Measurements from ENCODE around the gene SLC7A5.
"Not testable (repeated sequence)": the region's sequence is repeated elsewhere in the genome, so short reads cannot be mapped to it uniquely, and the experiment has no call there.

The SLC7A5 gene

DNA sequence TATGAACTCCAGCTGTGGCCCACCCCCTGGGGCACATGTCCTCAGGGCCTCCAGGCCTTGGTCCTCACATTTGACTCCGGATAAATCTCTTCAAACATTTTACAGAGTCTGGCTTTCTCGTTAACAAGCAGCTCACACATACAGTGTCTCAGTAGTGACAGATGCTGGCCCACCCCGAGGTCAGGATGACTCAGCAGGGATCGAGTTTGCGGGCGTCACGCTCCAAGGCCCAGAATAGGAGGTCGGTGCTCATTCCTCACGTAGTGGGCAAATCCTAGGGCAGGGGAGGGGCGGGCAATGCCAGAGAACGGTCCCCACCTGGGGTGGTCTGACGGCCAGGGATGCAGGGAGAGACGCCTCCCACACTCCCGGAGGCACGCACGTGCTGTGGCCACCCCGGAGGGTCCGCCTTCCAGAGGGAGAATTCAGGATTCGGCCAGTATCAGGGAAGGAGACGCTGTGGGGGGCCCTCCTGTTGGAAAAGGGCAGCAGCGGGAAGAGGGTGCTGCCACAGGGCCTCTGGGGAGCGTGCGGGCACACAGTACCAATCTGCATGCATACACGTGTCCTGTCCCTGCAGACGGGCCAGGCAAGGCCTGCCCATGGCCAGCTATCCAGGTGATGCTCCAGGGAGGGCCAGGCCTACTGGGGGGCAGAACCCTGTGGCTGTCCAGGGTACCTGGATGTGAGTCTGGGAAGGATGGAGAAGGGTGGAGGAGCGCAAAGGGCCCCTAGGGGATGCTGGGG, 8.6 kb downstream of the SLC7A5 start:
- DNase-seq: peak; percentile 88

DNA sequence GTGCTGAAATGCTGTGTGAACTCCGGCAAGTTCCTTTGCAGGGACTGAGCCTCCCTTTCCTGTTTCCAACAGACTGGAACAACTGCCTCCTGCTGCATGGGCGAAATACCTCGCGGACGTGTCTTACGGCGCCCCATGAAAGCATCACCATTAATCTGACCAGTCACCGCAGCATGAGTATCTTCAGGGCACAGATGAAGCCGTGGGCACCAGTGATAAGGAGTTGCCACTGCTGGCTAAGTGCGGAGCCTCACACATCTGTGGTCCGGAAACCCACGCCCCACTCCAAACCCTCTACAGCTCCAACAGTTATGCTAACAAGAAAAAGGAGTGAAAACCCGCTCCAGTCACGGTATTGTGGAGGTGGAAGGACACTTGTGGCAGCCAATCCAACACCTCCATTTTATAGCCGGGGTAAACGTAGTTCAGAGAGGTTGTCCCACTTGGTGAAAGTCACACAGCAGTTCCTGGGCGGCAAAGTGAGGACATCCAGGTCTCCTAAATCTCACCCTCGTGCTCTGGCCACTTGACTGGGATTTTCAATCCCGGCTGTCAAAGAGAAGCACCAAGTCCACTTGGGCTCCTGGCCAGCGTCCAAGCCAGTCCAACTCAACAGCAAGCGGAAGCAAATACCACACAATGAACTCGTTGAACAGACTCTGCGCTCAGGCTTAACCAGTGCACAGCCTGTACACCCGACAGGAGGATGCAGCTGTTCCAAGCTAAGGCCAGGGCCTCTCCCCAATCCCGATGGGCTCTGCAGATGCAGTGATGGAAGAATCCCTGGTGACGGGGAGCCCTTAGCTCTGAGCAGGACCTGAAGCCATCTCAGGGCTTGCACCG, 10.9 kb downstream of the SLC7A5 start:
- not testable (repeated sequence) for DNase-seq

DNA sequence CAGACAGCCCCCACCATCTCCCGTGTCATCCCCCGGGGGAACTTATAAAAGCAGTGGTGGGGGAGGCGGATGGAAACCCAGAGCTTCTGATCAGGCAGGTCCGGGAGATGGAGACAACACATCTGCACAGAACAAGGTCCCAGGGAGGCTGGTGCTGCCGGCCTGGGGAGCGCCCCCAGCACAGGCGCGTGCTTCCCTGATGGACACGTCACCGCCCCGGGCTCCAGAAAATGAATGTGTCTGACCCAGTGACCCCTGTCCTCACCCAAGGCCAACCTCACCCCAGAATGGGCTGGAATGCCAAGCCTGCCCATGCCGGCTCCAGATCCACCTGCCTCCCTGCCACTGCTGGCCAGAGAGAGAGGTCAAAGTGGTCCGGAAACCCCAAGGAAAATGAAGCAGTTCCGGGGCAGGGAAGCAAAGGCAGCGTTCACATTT, 12.5 kb downstream of the SLC7A5 start:
- peak; percentile 32 for DNase-seq

DNA sequence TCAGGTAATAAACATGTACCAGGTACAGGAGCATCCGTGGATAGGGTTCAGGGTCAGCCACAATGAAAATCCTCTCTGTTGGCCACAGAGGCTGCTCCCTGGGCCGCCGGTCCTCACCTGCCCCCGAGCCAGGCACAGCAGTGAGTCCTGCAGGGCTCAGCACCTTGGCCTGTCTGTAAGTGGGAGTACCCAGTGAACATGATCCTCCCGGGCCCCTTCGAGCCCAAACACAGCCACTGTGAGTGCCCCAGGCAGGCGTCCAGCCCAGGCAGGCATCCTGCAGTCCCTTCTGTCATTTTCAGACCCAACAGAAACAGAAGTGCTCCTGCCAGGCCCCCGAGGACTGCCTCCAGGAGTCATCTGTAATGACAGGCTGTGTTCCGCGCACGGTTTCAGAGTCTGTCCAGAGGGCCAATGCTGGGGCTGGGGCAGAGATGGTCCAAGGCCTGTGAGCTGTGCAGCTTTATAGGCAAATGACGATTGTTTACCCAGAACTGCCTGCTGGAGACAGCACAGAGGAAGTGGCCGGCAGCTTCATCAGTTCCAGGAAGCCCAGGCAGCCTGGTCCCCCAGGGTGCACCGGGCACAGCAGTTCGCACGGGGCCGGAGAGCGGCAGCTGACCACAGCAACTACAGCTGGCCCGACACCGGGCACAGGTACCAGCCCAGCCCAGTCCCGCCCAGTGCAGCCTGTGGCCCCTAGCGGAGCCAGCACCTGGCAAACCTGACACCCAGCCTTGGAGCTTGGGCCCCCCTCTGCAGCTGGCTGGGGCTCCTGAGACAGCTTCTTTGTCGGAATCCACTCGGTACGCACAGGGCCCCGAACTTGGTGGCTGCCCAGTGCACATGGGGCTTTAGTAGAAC, 13.2 kb downstream of the SLC7A5 start:
- DNase-seq: peak; percentile 68

DNA sequence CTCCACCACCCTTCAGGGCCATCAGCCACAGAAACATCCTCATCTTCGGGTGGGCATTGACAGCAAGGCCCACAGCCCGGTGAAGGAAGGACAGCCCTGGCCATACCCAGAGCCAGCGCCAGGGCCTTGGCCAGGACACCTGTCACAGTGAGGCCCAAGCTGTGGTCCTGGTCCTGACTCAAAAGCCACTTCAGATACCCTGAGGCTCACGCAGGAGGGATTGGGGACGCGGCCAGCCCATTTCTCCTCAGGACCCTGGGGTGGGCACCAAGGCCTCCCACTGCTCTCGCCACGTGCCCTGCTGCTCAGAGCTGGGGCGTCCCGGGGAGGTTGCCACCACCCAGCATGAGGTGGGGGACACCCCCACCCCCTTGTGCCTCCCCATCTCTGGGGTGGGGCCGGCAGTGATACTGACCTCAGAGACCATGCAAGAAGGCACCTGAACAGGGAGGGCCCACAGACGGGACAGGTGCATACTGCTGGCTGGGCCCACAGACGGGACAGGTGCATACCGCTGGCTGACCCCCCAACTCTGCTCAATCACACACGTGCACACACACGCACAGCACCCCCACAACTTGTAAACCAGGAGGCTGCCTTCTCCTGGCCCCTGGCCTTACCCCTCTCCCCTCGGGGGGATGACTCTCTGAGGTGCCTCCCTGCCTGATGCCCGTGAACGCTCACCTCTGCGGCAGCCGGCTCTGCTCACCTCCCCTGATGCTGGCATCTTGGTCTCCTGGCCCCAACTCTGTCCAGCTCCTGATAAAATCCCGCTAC, 14.2 kb downstream of the SLC7A5 start:
- no peak for DNase-seq

DNA sequence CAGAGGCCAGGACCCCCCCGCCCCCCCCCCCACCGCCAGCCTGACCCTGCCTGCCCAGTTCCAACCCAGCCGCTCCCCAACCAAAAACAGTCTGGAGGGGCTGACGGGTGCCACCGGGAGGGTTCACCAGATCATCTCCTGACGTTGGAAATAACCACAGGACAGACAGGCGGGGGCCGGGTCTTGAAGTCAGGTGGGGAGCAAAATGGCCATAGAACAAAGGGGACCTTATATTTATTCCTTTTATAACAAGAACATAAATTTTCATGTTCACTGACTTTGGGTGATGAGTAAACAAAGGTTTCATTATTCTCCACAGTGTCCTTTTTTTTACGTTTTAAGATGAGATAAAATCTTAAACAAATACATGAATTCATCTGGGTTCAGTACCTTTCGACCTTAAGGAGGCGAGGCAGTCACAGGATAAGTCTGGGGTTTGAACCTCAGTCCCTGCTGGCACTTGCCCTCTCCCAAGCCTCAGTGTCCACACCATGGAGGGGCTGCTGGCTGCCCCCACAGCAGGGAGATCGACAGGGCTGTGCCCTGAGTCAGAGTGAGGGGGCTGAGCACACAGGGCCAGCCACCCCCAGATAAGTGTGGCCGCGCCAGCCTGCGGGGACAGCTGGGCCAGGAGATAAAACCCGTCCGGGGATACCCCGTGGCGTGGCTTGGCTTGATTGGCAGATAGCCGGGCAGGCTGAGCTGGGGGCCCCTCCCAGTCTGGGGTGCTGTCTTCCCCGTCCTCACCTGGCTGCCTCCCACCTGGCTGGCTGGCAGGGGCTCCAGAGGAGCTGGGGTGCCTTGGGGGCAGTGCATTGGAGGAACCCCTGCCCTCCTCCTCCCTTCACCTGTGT, 15.0 kb downstream of the SLC7A5 start:
- DNase-seq: no peak

DNA sequence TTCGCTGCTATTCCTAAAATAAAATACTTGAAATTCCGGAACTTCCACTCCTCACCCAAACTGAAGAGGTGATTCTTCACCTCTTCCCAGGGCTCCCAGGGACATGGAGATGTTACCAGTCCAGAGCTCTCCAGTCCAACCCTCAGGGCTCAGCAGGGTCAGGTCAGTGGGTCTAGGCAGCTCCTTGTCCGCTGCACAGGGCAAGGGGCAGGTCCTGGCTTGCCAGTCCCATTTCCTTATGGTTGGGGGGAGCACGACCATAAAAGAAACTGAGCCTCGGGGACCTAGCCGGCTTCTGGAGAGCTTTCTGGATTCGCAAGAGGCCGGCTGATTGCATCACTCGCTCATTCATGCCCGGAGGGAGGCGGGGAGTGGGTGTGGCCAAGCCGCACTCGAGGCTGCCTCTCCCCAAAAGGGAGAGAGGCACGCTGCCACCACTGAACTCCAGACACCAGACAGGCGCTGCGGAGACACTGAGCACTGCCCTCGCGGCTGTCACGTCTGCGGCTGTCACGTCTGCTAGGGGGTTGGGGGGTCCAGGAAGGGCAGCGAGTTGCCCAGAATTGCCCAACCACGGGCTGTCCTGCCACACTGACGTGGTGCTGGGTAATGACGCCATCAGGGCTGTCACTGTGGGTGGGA, 15.8 kb downstream of the SLC7A5 start:
- DNase-seq: peak; percentile 95

DNA sequence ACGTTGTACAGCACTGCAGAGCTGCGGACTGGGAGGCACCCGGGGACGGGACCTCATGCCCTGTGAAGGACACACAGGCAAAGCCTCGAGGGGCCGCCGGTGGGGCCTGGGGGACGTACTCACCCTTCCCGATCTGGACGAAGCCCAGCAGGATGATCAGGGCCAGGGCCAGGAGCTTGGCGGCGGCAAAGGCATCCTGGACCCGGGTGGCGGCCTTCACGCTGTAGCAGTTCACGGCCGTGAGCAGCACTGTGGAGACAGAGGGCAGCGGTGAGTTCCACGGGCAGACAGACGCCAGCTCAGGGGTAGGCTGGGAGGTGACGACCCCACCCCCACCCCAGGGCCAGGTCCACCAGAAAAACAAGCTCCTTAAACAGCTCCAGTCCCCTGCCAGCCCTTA, 17.7 kb downstream of the SLC7A5 start:
- no peak for DNase-seq

DNA sequence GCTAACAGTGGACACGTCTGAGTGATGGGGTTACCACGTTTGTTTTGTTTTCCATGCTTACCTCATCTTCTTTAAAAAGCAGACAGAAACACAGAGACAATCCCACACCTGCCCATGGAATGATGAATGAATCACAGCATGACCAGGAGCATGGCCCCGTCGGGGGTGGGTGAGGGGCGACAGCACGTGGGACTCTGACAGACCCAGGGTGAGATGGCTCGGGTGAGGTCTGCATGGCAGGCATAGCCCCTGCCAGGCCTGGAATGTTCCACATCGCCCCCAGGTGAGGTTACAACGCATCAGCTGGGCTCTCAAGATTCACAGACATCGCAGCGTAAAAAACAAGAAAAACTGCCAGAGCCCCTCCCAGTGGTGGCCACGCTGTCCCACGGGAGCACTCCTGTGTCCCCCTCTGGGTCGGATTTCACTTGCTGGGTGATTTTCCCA, 18.1 kb downstream of the SLC7A5 start:
- DNase-seq: no peak

DNA sequence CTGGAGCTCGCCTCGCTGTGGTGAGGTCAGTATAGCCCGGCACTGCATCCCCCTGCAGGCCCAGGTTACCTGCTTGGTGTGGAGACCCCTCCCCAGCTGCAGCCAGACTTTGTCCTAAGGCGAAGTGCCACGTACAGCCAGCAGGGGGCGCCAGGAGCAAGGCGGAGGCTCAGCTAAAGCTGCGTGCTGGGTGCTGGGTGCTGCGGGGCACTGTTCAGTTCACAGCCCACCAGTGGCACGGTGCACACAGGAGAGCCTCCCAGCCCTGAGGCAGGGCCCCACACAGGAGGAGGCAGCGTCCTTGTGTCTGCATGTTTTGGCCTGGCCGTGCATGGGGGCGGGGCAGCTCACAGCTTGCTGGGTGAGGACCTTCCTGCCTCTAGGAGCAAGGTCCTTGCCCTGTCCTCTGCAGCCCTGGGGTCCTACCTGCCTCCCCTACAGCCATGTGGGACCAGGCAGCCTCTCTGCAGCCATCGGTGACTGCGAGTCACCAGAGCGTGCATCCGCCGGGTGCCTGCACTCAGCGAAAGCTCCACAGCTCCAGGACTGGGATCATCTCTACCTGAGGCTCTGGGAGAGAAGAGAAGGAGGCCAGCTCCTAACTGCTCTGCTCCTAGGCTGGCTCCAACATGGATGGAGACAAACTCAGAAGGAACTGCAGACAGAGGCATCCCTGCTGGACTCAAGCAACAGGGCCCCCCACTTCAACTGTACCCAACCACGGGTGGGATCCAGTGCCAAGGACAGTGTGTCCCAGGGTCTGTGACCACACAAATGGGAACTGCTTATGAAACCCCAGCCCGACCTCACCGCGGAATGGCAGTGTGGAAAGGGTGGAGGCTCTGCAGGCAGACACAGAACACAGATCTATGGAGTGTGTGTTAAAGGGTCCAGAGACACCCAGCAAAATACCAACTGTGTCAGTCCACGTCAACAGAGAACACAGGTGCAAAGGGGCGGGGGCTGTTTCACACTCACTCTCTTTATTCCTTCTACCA, 19.0 kb downstream of the SLC7A5 start:
- peak; percentile 50 for DNase-seq

DNA sequence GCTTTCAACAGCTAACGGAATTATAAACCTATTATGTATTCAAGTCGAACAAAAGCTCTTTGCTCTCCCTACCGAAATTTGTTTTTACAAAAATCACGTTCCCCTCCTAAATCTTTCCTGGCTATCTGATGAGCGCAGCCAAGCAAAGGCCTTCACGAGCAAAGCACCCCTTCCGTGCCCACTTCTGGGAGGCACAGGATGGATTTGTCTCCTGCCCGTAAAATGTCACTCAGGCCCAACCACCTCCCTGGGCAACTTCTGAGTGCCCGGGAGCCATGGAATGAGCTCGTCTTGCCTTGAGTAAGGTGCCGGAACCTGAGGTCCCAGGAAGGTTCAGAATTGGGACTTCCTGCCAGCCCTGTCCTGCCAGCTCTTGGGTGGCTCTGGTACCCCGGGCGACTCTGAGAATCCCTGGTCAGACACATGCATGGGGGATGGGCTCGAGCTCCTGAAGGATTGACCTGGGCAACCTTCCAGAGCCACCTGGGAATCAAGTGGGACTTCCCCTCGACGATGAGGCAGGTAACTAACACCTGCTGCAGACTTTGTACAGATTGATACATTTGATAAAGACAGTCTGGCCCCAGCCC, 19.8 kb downstream of the SLC7A5 start:
- DNase-seq: no peak

DNA sequence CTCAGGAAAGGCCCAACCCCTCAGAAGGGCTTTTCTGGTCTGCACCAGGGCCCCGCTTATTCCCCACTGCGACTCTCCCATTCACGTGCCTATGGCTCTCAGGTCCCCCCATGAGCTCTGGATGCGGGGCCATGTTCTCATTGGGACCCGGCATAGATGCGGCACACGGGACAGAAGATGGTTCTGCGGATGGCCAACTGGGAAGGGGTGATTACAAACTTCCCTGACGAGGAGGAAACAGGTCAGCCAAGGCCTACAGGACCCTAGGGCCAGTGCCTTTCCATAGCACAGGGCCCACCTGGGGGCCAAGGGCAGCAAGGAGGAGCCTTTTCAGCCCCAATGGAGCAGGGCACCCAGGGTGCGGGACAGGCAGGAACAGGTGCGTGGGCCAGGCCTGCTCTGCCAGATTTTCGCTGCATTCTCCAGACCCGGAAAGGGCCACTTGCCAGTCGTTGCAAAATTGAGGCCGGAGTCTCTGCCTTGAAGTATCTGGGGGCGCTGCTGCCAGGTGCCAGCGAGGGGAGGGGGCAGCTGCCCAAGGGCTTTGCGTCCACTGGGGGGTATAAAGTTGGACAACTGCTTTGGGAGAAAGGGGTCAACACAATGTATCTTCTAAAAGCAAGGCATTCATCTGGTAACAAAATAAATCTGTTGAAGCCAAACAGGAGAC, 20.5 kb downstream of the SLC7A5 start:
- DNase-seq: no peak

DNA sequence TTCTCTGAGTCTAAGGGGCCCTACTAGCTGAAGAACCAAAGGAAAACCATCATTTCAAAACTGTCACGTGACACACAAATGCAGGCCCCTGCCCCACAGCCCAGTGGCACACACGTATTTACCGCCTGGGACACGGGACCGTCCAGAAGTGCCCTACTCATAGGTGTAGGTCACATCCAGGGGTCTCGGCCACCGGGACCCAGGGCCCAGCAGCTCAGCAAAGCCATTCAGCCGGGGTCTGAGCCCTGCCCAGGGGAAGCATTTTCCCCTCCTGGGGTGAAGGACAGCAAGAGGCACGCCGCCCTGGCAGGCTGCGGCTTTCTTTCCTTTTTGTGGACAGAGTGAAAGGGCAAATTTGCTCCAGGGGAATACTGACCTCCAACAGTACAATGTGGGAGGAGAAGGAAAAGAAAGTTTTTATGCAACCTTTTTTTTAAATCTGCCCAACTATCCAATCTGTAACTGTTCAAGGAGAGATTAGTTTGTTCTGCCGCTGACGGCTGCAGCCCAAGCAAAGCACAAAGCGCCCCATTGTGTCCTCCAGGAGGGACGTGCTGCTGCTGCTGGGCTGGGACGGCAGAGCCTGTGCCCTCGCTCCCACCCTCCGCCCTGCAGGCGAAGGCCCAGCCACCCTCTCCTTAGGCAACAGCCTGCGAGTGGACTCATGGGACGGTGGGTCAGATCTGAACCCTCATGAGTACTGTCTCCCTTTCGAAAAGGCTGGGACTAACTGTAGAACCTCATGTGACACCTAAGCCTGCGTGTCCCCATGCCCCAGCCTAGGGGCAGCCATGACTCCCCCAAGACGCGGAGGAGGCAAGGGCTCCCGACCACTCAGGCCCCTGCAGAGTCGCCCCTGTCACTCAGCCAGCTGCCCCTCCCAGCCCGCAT, 21.3 kb downstream of the SLC7A5 start:
- DNase-seq: no peak

DNA sequence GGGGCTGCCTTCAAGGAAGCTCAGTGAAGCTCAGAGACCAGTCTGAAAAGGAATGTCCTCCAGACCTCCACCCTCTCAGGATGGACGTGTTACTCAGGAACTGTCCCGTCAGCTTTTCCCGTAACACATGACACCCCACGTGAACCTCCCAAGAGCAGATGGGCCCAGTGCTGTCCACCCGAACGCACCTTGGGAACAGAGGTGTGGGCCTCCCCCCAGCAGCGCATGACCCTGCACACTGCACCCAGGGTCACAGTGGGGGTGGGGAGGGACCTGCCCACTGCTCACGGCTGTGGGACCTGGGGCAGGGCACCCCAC, 21.9 kb downstream of the SLC7A5 start:
- no peak for DNase-seq

DNA sequence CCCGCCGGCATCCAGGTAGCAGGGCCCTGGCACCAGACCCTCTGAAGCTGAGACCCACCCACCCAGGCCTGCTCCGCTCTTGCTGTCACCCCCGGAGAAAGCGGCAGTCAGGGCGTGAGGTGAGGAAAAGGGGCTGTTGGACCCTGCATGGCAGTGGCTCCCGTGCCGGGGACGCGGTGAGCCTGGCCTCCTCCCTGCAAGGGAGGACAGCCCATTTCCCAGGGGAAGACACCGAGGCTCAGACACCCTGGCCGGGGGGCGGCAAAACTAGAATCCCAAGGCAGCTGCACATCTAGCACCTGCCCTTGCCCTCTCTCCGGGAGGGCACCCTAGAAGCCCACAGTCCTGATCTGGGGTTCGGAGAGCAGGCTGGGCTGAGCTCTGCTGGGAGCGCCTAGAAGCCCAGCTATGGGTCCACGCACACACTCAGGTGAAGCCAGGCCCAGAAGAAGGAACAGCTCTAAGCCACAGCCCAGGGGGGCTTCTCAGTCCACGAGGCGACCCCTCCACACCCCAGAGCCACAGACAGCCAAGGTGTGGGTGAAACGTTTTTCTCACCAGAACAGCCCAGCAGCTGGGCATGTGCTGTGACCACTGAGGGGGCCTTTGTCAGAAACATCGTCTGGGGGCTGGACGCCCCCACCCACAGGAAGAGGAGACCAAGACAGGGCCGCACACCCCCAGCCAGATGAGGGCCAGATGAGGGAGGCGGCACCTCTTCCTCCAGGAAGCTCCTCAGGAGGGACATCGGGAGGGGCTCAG, 22.4 kb downstream of the SLC7A5 start:
- no peak for DNase-seq

DNA sequence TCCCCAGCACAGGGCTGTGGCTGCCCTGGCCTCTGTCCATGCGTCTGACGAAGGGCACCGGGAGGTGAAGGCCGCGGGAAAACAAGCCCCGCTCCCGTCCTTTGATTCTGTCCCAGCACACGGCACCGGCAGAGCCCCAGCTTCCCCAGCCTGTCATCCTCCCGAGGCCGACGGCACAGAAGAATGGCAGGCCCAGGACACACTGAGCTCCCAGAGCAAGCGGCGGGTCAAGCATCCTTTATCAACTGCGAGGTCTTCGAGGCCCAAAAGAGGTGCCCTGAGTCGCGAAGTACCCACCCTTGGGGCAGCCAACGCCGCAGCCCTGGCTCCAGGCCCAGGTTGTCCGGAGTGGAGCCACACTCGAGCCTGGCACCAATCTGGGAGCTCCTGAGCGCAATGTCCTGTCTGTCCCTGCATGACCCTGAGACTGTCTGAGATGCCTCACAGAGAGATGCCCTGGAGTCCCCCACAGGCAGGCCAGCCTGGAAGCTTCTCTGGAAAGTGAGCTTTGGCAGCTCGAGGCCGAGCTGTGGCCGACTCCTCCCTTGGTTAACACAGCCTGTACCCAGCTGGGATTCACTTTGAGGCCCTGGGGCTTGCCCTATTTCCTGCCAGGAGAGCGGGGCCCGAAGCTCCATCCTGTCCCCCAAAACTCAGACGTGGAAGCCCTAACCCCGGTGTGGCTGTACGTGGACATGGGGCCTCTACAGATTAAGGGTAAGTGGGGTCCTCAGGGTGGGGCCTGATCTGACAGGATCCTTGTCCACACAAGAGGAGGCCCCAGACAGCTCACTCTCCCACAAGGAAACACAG, 23.3 kb downstream of the SLC7A5 start:
- DNase-seq: no peak

All from EL (cell line).